Measurements from ENCODE around the gene SHANK3. TPM values are rescaled to one million over a fixed set of nuclear protein-coding genes. Genes with fewer than 3 reads are reported as not detected.

The SHANK3 gene
- total RNA-seq, 1 donor from 2014 or later: 14.8 TPM

DNA sequence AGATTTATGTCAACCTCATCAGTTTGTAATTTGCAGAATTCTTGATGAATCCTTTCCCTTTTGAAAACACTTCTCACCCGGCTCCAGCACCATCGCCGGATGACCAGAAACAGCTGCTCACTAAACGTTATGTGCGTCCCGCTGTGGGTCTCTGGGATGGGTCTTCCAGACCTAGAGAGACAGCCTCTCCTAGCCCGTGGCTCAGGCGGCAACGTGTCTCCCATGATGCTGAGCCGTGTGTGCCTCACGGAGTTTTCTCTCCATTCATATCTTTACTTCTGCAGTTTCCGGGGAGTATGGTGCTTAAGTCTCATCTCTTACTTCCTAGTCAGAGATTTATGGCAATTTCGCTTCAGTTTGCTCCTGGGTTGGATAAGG is 40.4 kb downstream of the SHANK3 start:
- Mint-ChIP-seq H3K36me3 (peaks cover 21% of the 10 kb centered on the region), H3K9me3 (no peaks in the 10 kb centered on the region), H3K27me3 (ENCODE audit: low read depth) (peaks cover 19% of the 10 kb centered on the region), H3K4me3 (no peak overlapping the region), H3K4me1 (no peaks in the 10 kb centered on the region), H3K27ac (no peak overlapping the region)
- TF ChIP-seq, protein P1, sequence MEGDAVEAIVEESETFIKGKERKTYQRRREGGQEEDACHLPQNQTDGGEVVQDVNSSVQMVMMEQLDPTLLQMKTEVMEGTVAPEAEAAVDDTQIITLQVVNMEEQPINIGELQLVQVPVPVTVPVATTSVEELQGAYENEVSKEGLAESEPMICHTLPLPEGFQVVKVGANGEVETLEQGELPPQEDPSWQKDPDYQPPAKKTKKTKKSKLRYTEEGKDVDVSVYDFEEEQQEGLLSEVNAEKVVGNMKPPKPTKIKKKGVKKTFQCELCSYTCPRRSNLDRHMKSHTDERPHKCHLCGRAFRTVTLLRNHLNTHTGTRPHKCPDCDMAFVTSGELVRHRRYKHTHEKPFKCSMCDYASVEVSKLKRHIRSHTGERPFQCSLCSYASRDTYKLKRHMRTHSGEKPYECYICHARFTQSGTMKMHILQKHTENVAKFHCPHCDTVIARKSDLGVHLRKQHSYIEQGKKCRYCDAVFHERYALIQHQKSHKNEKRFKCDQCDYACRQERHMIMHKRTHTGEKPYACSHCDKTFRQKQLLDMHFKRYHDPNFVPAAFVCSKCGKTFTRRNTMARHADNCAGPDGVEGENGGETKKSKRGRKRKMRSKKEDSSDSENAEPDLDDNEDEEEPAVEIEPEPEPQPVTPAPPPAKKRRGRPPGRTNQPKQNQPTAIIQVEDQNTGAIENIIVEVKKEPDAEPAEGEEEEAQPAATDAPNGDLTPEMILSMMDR (IDR thresholded peaks at IDR 0.05; ENCODE audit: unreplicated experiment): no peak
- DNase-seq (ENCODE audit: low spot score in 2 of 2, unreplicated experiment in 2 of 2): no peak

DNA sequence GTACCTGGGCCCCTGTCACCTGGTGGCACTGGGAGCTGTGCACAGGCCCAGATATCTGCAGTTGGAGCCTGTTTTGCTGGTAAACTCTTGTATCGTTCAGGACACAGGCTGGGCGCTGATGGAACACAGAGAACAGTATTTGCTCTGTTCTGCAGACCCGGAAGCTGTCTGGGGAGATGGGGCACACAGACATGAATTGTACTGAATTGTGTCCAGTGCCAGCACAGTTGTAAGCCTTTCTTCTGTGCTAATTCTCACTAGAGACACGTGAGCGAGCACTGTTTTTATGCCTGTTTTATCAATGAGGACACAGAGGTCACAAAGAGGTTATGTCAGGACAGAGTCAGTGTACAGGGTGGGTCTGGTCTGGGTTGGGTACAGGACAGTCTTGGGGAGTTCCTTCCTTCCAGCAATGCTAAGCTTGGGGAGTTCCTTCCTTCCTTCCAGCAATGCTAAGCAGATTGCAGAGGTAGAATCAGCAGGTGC is 41.0 kb downstream of the SHANK3 start:
- DNase-seq (ENCODE audit: low spot score in 2 of 2, unreplicated experiment in 2 of 2): no peak
- no peaks in the 10 kb centered on the region for H3K9me3 Mint-ChIP-seq
- H3K4me1 Mint-ChIP-seq: no peaks in the 10 kb centered on the region
- H3K4me3 Mint-ChIP-seq: no peak overlapping the region
- H3K27me3 Mint-ChIP-seq (ENCODE audit: low read depth): peaks cover 25% of the 10 kb centered on the region
- TF ChIP-seq, protein P1 (IDR thresholded peaks at IDR 0.05; ENCODE audit: unreplicated experiment): no peak
- peaks cover 22% of the 10 kb centered on the region for H3K36me3 Mint-ChIP-seq
- no peak overlapping the region for H3K27ac Mint-ChIP-seq

DNA sequence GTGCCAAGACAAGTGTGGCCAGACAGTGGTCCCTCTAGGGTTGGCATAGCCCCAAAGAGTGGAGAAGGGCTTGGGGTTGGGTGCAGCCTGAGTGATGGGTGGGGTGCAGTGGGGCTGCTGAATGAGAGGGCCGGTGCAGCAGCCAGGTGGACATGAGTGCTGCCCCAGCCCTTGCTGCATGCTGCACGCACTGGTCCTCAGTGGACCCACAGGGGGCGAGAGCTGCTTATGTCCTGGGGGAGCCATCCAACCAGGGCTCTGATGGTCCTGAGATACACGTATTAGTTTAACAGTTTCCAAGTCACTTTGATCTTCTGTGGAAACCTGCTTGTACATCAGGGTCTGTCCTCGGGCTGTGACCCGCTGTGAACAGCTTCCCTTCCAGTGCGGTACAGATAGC is 41.5 kb downstream of the SHANK3 start:
- Mint-ChIP-seq H3K4me3 (no peak overlapping the region), H3K36me3 (peaks cover 20% of the 10 kb centered on the region), H3K4me1 (no peaks in the 10 kb centered on the region), H3K27me3 (ENCODE audit: low read depth) (peaks cover 31% of the 10 kb centered on the region), H3K9me3 (no peaks in the 10 kb centered on the region), H3K27ac (no peak overlapping the region)
- TF ChIP-seq, protein P1 (IDR thresholded peaks at IDR 0.05; ENCODE audit: unreplicated experiment): no peak
- no peak for DNase-seq (ENCODE audit: low spot score in 2 of 2, unreplicated experiment in 2 of 2)

DNA sequence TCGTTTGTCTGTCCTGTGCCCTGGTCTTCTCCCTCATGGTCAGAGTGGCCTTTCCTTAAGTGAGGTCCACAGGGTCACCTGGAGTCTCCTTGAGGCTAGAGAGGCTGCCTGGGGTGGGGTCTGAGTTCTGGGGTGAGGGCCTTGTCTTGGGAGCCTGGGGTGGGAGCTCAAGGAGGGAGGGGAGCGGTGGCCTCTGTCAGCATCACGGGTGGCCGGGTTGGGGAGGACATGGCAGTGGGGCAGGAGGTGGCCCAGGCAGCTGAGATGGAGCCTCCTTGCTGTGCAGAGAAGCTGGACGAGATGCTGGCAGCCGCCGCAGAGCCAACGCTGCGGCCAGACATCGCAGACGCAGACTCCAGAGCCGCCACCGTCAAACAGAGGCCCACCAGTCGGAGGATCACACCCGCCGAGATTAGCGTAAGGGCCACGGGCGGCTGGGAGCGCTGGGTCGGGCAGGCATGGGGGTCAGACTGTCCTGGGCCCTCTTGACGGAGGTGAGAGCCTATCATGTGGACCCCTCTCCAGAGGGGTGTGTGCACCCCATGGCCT is 42.1 kb downstream of the SHANK3 start:
- H3K4me3 Mint-ChIP-seq: no peak overlapping the region
- H3K4me1 Mint-ChIP-seq: no peaks in the 10 kb centered on the region
- peaks cover 20% of the 10 kb centered on the region for H3K36me3 Mint-ChIP-seq
- peaks cover 36% of the 10 kb centered on the region for H3K27me3 Mint-ChIP-seq (ENCODE audit: low read depth)
- H3K9me3 Mint-ChIP-seq: no peaks in the 10 kb centered on the region
- no peak for DNase-seq (ENCODE audit: low spot score in 2 of 2, unreplicated experiment in 2 of 2)
- TF ChIP-seq, protein P1 (IDR thresholded peaks at IDR 0.05; ENCODE audit: unreplicated experiment): no peak
- no peak overlapping the region for H3K27ac Mint-ChIP-seq

DNA sequence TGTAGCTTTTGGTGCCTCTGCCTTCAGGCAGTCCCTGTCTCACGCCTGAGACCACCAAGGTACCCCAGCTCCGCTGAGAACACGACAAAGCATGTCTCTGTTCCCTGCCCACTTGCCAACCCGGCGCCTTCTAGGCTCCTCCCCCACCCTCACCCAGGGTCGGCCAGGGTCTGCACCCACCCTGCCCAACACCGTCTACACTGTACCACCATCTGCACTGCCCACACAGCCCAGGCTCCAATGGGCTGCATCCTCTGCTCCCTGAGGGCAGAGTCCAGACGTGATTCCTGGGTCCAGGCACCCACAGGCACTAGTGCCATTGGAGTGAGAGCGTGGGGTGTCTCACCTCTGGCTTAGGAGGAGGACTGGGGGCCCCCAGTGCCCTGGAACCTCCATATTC is 42.6 kb downstream of the SHANK3 start:
- Mint-ChIP-seq H3K36me3 (peaks cover 20% of the 10 kb centered on the region), H3K27me3 (ENCODE audit: low read depth) (peaks cover 37% of the 10 kb centered on the region)

More for the DNA sequence above, 42.6 kb downstream of the SHANK3 start:
- Mint-ChIP-seq H3K27ac (no peak overlapping the region), H3K9me3 (no peaks in the 10 kb centered on the region), H3K4me3 (no peak overlapping the region), H3K4me1 (no peaks in the 10 kb centered on the region)
- no peak for DNase-seq (ENCODE audit: low spot score in 2 of 2, unreplicated experiment in 2 of 2)
- TF ChIP-seq, protein P1 (IDR thresholded peaks at IDR 0.05; ENCODE audit: unreplicated experiment): no peak
